Islet of Langerhans (tissue), 1 donor: ENCODE measurements around the gene C21orf91.
A peak's percentile ranks its signal among the peaks of the same experiment; 100 is the strongest.

ENCODE experiments used
- FAIRE-seq: peaks from one replicate; lab custom pipeline; 2011; peaks lifted over from hg19 to GRCh38; lab: Jason Lieb, UNC

Gene C21orf91

GRCh38 chr21:17797967-17798366 lies 21.2 kb downstream of the C21orf91 start:
- FAIRE-seq: no peak

GRCh38 chr21:17796503-17796902 lies 22.7 kb downstream of the C21orf91 start:
- FAIRE-seq: no peak

- no peak for FAIRE-seq
These were observed 23.1 kb downstream of the C21orf91 start for GRCh38 chr21:17796037-17796403.

GRCh38 chr21:17795146-17796036 lies 23.8 kb downstream of the C21orf91 start:
- no peak for FAIRE-seq

- no peak for FAIRE-seq
These were observed 24.5 kb downstream of the C21orf91 start for GRCh38 chr21:17794518-17795145.

- peak; percentile 47 for FAIRE-seq
These were observed 25.7 kb downstream of the C21orf91 start for GRCh38 chr21:17793246-17794123.

GRCh38 chr21:17789656-17790055 lies 29.5 kb downstream of the C21orf91 start:
- no peak for FAIRE-seq

- FAIRE-seq: no peak
These were observed 30.1 kb downstream of the C21orf91 start for GRCh38 chr21:17789069-17789468.

- no peak for FAIRE-seq
These were observed 32.3 kb downstream of the C21orf91 start for GRCh38 chr21:17786851-17787181.

GRCh38 chr21:17786071-17786850 lies 32.9 kb downstream of the C21orf91 start:
- FAIRE-seq: no peak

GRCh38 chr21:17785403-17785788 lies 33.8 kb downstream of the C21orf91 start:
- FAIRE-seq: peak; percentile 41

GRCh38 chr21:17784604-17785402 lies 34.4 kb downstream of the C21orf91 start:
- no peak for FAIRE-seq

GRCh38 chr21:17784180-17784598 lies 35.0 kb downstream of the C21orf91 start:
- FAIRE-seq: no peak

- FAIRE-seq: no peak
These were observed 35.5 kb downstream of the C21orf91 start for GRCh38 chr21:17783481-17784179.

GRCh38 chr21:17783003-17783402 lies 36.2 kb downstream of the C21orf91 start:
- no peak for FAIRE-seq

GRCh38 chr21:17782051-17782450 lies 37.1 kb downstream of the C21orf91 start:
- no peak for FAIRE-seq

GRCh38 chr21:17781524-17781923 lies 37.6 kb downstream of the C21orf91 start:
- FAIRE-seq: no peak

GRCh38 chr21:17780539-17780938 lies 38.6 kb downstream of the C21orf91 start:
- FAIRE-seq: no peak

- no peak for FAIRE-seq
These were observed 39.2 kb downstream of the C21orf91 start for GRCh38 chr21:17779980-17780379.

- FAIRE-seq: no peak
These were observed 39.7 kb downstream of the C21orf91 start for GRCh38 chr21:17779496-17779895.
